ENCODE results near the gene DENND1B. TPM values are rescaled to one million over a fixed set of nuclear protein-coding genes. Genes with fewer than 3 reads are reported as not detected.

The DENND1B gene
- total RNA-seq, 1 experiment from 2014 or later, result 14.1 TPM

DNA sequence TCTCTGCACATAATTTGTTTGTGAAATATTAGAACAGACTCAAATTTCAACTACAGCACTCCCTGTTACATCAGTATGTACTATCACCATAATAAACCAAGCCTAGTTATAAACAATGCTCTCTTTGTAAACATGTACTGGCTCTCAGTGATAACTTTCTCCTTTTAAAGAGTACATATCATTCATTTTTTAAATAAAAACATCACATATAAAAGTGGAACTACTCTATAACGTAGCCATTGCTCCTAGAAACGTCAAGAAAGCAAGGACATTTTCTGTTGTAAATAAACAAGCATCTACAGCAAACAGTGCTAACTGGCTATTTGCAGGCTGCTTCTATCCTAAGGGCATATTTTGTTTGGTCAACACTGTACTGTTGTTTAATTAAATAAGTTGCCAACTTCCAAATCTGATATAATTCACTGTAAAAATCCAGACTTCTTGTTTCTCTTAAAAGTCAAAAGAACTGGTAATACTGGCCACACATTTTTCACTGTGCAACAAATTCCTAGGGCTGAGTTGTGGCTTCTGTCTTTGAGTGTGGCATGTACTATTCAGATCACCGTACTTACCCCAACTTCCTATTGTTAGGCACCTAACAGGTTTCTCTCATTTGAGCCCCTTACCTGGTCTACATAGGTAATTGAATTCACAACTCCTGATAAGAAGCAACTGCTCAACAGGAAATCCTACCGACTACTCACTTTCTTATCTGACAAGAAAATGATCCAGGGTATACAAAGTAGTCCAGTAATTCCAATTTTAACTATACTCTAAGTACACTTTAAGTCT lies 111.9 kb downstream of the DENND1B start:
- Histone ChIP-seq H3K4me3 (no peak overlapping the region), H3K27me3 (ENCODE audit: insufficient read depth, low read depth) (no peaks in the 10 kb centered on the region), H3K79me2 (ENCODE audit: low read depth) (no peaks in the 10 kb centered on the region), H3K27ac (0 out of 2 replicates have a peak overlapping the region, but pooled peaks have one; percentile 5), H3K4me1 (replicated peaks; ENCODE audit: insufficient read depth) (no peaks in the 10 kb centered on the region), H3K9me2 (ENCODE audit: insufficient read depth) (no peaks in the 10 kb centered on the region), H3K36me3 (ENCODE audit: low read depth) (no peaks in the 10 kb centered on the region), H3F3A (ENCODE audit: insufficient read depth, low read depth) (no peaks in the 10 kb centered on the region), H3K9me3 (ENCODE audit: insufficient read depth, low read depth) (no peaks in the 10 kb centered on the region), H4K20me1 (ENCODE audit: insufficient read depth) (no peaks in the 10 kb centered on the region), H2AFZ (no peak overlapping the region), H3K4me2 (no peak overlapping the region)
- ChIA-PET POLR2A (ENCODE audit: unreplicated experiment) (no interaction called here), CTCF (no interaction called here)
- TF ChIP-seq CTCF (conservative IDR thresholded peaks at IDR 0.05) (no peak), EZH2 (IDR thresholded peaks at IDR 0.05; ENCODE audit: low read depth) (no peak)
- no TSS peak for BruUV-seq (replicated peaks)
- intact Hi-C loops (cut with micrococcal nuclease; ENCODE audit: unreplicated experiment), result no loop called here
- DNase-seq, result no peak

DNA sequence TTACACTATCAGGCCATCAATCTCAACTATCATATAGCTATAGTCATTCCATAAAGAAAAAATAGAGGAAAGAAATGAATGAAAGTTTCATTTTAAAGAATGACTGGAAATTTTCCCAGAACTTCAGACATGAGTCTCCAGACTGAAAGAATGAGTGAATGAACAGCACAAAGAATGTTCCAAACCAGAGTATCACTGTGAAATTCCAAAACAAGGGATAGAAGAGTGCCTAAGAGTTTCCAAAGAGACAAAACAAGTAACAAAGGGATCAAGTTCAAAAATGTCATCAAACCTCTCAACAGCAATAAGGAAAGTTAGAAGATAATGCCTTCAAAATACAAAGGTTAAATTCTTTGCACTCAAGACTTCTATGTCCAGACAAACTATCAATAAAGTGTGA lies 114.9 kb downstream of the DENND1B start:
- ChIA-PET CTCF (no interaction called here), POLR2A (ENCODE audit: unreplicated experiment) (no interaction called here)
- no peak overlapping the region for H3K4me3 ChIP-seq
- H3K9me3 ChIP-seq (ENCODE audit: insufficient read depth, low read depth), result no peaks in the 10 kb centered on the region
- H3F3A ChIP-seq (ENCODE audit: insufficient read depth, low read depth), result no peaks in the 10 kb centered on the region
- H4K20me1 ChIP-seq (ENCODE audit: insufficient read depth), result no peaks in the 10 kb centered on the region
- TF ChIP-seq CTCF (conservative IDR thresholded peaks at IDR 0.05), result no peak
- no peak for TF ChIP-seq EZH2 (IDR thresholded peaks at IDR 0.05; ENCODE audit: low read depth)
- H3K9me2 ChIP-seq (ENCODE audit: insufficient read depth), result no peaks in the 10 kb centered on the region
- no peaks in the 10 kb centered on the region for H3K27me3 ChIP-seq (ENCODE audit: insufficient read depth, low read depth)
- intact Hi-C loops (cut with micrococcal nuclease; ENCODE audit: unreplicated experiment), result no loop called here
- H3K4me1 ChIP-seq (replicated peaks; ENCODE audit: insufficient read depth), result no peaks in the 10 kb centered on the region
- no peak for DNase-seq
- no peak overlapping the region for H3K4me2 ChIP-seq
- BruUV-seq (replicated peaks), result no TSS peak
- no peak overlapping the region for H2AFZ ChIP-seq
- H3K36me3 ChIP-seq (ENCODE audit: low read depth), result no peaks in the 10 kb centered on the region
- H3K27ac ChIP-seq, result no peak overlapping the region
- no peaks in the 10 kb centered on the region for H3K79me2 ChIP-seq (ENCODE audit: low read depth)

DNA sequence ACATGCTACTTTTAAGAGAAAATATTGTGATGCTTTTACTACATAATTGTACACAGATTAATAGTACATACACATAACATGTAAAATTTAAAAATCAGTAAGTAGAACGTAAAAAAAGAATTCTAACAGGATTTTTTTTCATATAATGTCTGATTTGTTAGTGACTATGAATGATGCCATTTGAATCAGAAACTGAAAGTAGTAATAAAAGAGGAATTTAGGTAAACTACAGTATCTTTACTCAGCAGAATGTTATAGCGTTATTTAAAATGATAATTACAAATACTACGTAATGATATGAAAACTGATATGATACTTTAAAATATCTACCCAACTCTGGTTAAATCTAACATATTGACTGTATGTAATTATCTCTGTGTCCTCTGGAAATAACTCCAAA lies 116.1 kb downstream of the DENND1B start:
- no TSS peak for BruUV-seq (replicated peaks)
- intact Hi-C loops (cut with micrococcal nuclease; ENCODE audit: unreplicated experiment), result no loop called here
- CTCF ChIA-PET, result no interaction called here

More for the DNA sequence above, 116.1 kb downstream of the DENND1B start:
- Histone ChIP-seq H3K79me2 (ENCODE audit: low read depth) (no peaks in the 10 kb centered on the region), H3K4me1 (replicated peaks; ENCODE audit: insufficient read depth) (no peaks in the 10 kb centered on the region), H3K4me3 (no peak overlapping the region), H3K9me3 (ENCODE audit: insufficient read depth, low read depth) (no peaks in the 10 kb centered on the region), H3K27ac (no peak overlapping the region), H2AFZ (no peak overlapping the region), H3K27me3 (ENCODE audit: insufficient read depth, low read depth) (no peaks in the 10 kb centered on the region), H4K20me1 (ENCODE audit: insufficient read depth) (no peaks in the 10 kb centered on the region), H3F3A (ENCODE audit: insufficient read depth, low read depth) (no peaks in the 10 kb centered on the region; the same call in 1 of the 2 replicates), H3K4me2 (no peak overlapping the region), H3K9me2 (ENCODE audit: insufficient read depth) (no peaks in the 10 kb centered on the region), H3K36me3 (ENCODE audit: low read depth) (no peaks in the 10 kb centered on the region)
- no peak for DNase-seq
- TF ChIP-seq EZH2 (IDR thresholded peaks at IDR 0.05; ENCODE audit: low read depth) (no peak), CTCF (conservative IDR thresholded peaks at IDR 0.05) (no peak)
- POLR2A ChIA-PET (ENCODE audit: unreplicated experiment), result no interaction called here
